H9 (cell line): Measurements from ENCODE around the gene BEX3. TPM values are rescaled to one million over a fixed set of nuclear protein-coding genes. Genes with fewer than 3 reads are reported as not detected.

ENCODE experiments used
- DNase-seq: peaks from one replicate; pipeline ENCODE4 v3.0.0-alpha.2; 2017
- H2AFZ ChIP-seq: one replicate; pipeline ENCODE4 v1.6.1; 2013; ENCODE audit warnings: mild to moderate bottlenecking, low read length, control low read depth, moderate library complexity
- H2AK5ac ChIP-seq: 2 replicates; pipeline ENCODE4 v1.6.1; 2013; ENCODE audit warnings: low read length, control low read depth, mixed read lengths; ENCODE audit not compliant: insufficient read length
- H2BK120ac ChIP-seq: one replicate; pipeline ENCODE4 v1.6.1; 2013; ENCODE audit warnings: low read depth, mild to moderate bottlenecking, low read length, control low read depth, inconsistent platforms; ENCODE audit not compliant: poor library complexity, severe bottlenecking
- H2BK12ac ChIP-seq: 2 replicates; pipeline ENCODE4 v1.6.1; 2013; ENCODE audit warnings: low read length, control low read depth, mixed read lengths, low read depth; ENCODE audit not compliant: insufficient read length
- H2BK15ac ChIP-seq: 2 replicates; pipeline ENCODE4 v1.6.1; 2013; ENCODE audit warnings: low read depth, low read length, control low read depth
- H2BK20ac ChIP-seq: one replicate; pipeline ENCODE4 v1.6.1; 2013; ENCODE audit warnings: low read depth, mild to moderate bottlenecking, low read length, control low read depth, inconsistent platforms; ENCODE audit not compliant: poor library complexity, severe bottlenecking
- H2BK5ac ChIP-seq: 2 replicates; pipeline ENCODE4 v1.6.1; 2013; ENCODE audit warnings: low read length, control low read depth, mixed read lengths; ENCODE audit not compliant: insufficient read length
- H3K14ac ChIP-seq: 2 replicates; pipeline ENCODE4 v1.6.1; 2013; ENCODE audit warnings: low read length, control low read depth; ENCODE audit not compliant: insufficient read depth
- H3K18ac ChIP-seq: 2 replicates; pipeline ENCODE4 v1.6.1; 2013; ENCODE audit warnings: low read depth, mild to moderate bottlenecking, mixed read lengths, low read length, control low read depth; ENCODE audit not compliant: insufficient read length
- H3K23ac ChIP-seq: 2 replicates; pipeline ENCODE4 v1.6.1; 2013; ENCODE audit warnings: low read length, control low read depth, mixed read lengths, low read depth; ENCODE audit not compliant: insufficient read length
- H3K23me2 ChIP-seq: 2 replicates; pipeline ENCODE4 v1.6.1; 2013; ENCODE audit warnings: low read depth, mild to moderate bottlenecking, mixed read lengths, low read length, control low read depth; ENCODE audit not compliant: insufficient read length, poor library complexity, severe bottlenecking
- H3K27ac ChIP-seq: 2 replicates; pipeline ENCODE4 v1.5.1; 2013; ENCODE audit warnings: low read length, control low read depth, mixed read lengths, low read depth; ENCODE audit not compliant: insufficient read length
- H3K27me3 ChIP-seq: 2 replicates; pipeline ENCODE4 v1.6.1; 2013; ENCODE audit warnings: low read length, control low read depth, inconsistent platforms; ENCODE audit not compliant: insufficient read depth
- H3K4ac ChIP-seq: 2 replicates; pipeline ENCODE4 v1.6.1; 2013; ENCODE audit warnings: low read depth, mild to moderate bottlenecking, control low read depth, inconsistent platforms, low read length, moderate library complexity
- H3K4me1 ChIP-seq: 2 replicates; pipeline ENCODE4 v1.6.1; 2013; ENCODE audit warnings: low read length, control low read depth, inconsistent platforms; ENCODE audit not compliant: insufficient read depth
- H3K4me2 ChIP-seq: 2 replicates; pipeline ENCODE4 v1.6.1; 2013; ENCODE audit warnings: low read length, control low read depth, mixed read lengths; ENCODE audit not compliant: insufficient read length, insufficient read depth
- H3K56ac ChIP-seq: 2 replicates; pipeline ENCODE4 v1.6.1; 2013; ENCODE audit warnings: low read depth, mild to moderate bottlenecking, mixed read lengths, low read length, control low read depth; ENCODE audit not compliant: insufficient read length
- H3K79me1 ChIP-seq: 2 replicates; pipeline ENCODE4 v1.6.1; 2013; ENCODE audit warnings: low read depth, mild to moderate bottlenecking, moderate library complexity, low read length, control low read depth, inconsistent platforms; ENCODE audit not compliant: insufficient read depth, poor library complexity, severe bottlenecking
- H3K79me2 ChIP-seq: 2 replicates; pipeline ENCODE4 v1.6.1; 2013; ENCODE audit warnings: low read length, control low read depth, inconsistent platforms; ENCODE audit not compliant: insufficient read depth
- H3K9ac ChIP-seq: 2 replicates; pipeline ENCODE4 v1.6.1; 2013; ENCODE audit warnings: low read length, control low read depth, mixed read lengths; ENCODE audit not compliant: insufficient read length; ENCODE audit errors: extremely low read depth
- H3K9me3 ChIP-seq: one replicate; pipeline ENCODE4 v1.6.1; 2013; ENCODE audit warnings: low read depth, low read length, inconsistent platforms; ENCODE audit not compliant: control insufficient read depth
- H3T11ph ChIP-seq: one replicate; pipeline ENCODE4 v1.6.1; 2013; ENCODE audit warnings: mild to moderate bottlenecking, low read length, control low read depth, inconsistent platforms
- H4K20me1 ChIP-seq: one replicate; pipeline ENCODE4 v1.6.1; 2013; ENCODE audit not compliant: control insufficient read depth, insufficient read length, insufficient read depth
- H4K5ac ChIP-seq: 2 replicates; pipeline ENCODE4 v1.6.1; 2013; ENCODE audit warnings: low read depth, mild to moderate bottlenecking, mixed read lengths, low read length, control low read depth; ENCODE audit not compliant: insufficient read length
- H4K8ac ChIP-seq: replicated peaks from 2 replicates; pipeline ENCODE4 v1.6.1; 2013; ENCODE audit warnings: low read length, control low read depth, mixed read lengths, low read depth; ENCODE audit not compliant: insufficient read length
- H4K91ac ChIP-seq: 2 replicates; pipeline ENCODE4 v1.6.1; 2013; ENCODE audit warnings: low read depth, mild to moderate bottlenecking, moderate library complexity, mixed read lengths, low read length, control low read depth; ENCODE audit not compliant: insufficient read length
- H3K27ac Mint-ChIP-seq, 3 experiments: 2 replicates in 2 of 3; 3 replicates in 1 of 3; pipeline ENCODE4 v1.8.0; 2020 to 2021; ENCODE audit warnings: mixed read lengths in 3 of 3, mild to moderate bottlenecking in 1 of 3, moderate library complexity in 1 of 3
- H3K27me3 Mint-ChIP-seq: 2 replicates; pipeline ENCODE4 v1.8.0; 2021; ENCODE audit warnings: low read depth, mild to moderate bottlenecking, moderate library complexity, mixed read lengths
- H3K36me3 Mint-ChIP-seq, 3 experiments: 2 replicates in 2 of 3; 3 replicates in 1 of 3; pipeline ENCODE4 v1.8.0; 2020 to 2021; ENCODE audit warnings: low read depth in 3 of 3, mixed read lengths in 3 of 3; ENCODE audit not compliant: insufficient read depth in 1 of 3
- H3K4me1 Mint-ChIP-seq, 2 experiments: 2 replicates each; pipeline ENCODE4 v1.8.0; 2020; ENCODE audit warnings: mixed read lengths in 2 of 2
- H3K4me3 Mint-ChIP-seq, 2 experiments: 2 replicates in 1 of 2; 3 replicates in 1 of 2; pipeline ENCODE4 v1.8.0; 2020 to 2021; ENCODE audit warnings: mild to moderate bottlenecking in 2 of 2, mixed read lengths in 2 of 2, moderate library complexity in 1 of 2
- H3K9me3 Mint-ChIP-seq, 2 experiments: 2 replicates in 1 of 2; 3 replicates in 1 of 2; pipeline ENCODE4 v1.8.0; 2020; ENCODE audit warnings: mild to moderate bottlenecking in 2 of 2, mixed read lengths in 2 of 2, moderate library complexity in 1 of 2
- WGBS: extraction: QIAGEN DNeasy Blood & Tissue Kit; methylation state at CpG from one replicate; pipeline ENCODE4 v1.1.7; 2013; ENCODE audit warnings: missing lambda C conversion rate, low lambda C conversion rate, mixed read lengths; ENCODE audit not compliant: insufficient read length; ENCODE audit errors: extremely low coverage; 5-methylcytosine and 5-hydroxymethylcytosine counted together
- total RNA-seq: library from RNA; stranded (reverse); gene quantifications from 2 replicates; pipeline ENCODE4 v1.2.1, GENCODE V29; 2021
- TF ChIP-seq, protein P1 (sequence below): fragments of 200-600 bp; sonication (generic); conservative IDR thresholded peaks from 3 replicates; pipeline ENCODE4 v1.8.0; 2021; ENCODE audit warnings: antibody characterized with exemption, mild to moderate bottlenecking

Gene BEX3
- total RNA-seq, 1 experiment from 2014 or later, result 305 TPM

DNA sequence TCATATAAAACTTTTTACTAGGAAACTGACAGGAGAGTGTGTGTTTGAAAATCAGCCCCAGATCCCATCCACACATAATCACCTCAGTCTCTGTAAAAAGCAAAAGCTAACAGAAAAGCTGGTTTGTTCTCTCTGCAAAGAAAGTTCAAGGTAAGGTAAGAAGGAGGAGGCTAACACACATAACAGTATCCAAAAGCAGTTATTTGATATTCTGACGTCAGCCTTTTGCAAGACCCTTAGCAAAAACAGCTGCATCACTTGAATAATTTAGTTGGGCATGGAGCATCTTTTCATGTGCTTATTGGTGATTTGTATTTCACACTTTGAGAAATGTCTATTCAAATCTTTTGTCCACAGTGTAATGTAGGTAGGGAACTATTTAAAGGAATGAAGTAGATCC, 14.5 kb upstream of the BEX3 start:
- no peaks in the 10 kb centered on the region for H3K79me1 ChIP-seq
- H3K23ac ChIP-seq, result no peak overlapping the region
- H2BK120ac ChIP-seq, result no peak overlapping the region
- no peak overlapping the region for H3K14ac ChIP-seq
- H3K27me3 ChIP-seq, result no peaks in the 10 kb centered on the region
- Mint-ChIP-seq H3K4me1 (peaks cover 19 to 21% of the 10 kb centered on the region in 2 experiments), H3K4me3 (no peak overlapping the region), H3K36me3 (peaks cover 0 to 13% (median 13%) of the 10 kb centered on the region in 3 experiments; a peak in 5 of 7 replicates), H3K9me3 (peaks cover 0 to 68% of the 10 kb centered on the region in 2 experiments; a peak in 3 of 5 replicates), H3K27ac (no peak overlapping the region), H3K27me3 (no peaks in the 10 kb centered on the region)
- no peak overlapping the region for H4K5ac ChIP-seq
- no peak overlapping the region for H4K91ac ChIP-seq
- H3K23me2 ChIP-seq, result peaks cover 4% of the 10 kb centered on the region
- H3K27ac ChIP-seq, result no peak overlapping the region
- no peak overlapping the region for H3K4ac ChIP-seq
- TF ChIP-seq, protein P1, sequence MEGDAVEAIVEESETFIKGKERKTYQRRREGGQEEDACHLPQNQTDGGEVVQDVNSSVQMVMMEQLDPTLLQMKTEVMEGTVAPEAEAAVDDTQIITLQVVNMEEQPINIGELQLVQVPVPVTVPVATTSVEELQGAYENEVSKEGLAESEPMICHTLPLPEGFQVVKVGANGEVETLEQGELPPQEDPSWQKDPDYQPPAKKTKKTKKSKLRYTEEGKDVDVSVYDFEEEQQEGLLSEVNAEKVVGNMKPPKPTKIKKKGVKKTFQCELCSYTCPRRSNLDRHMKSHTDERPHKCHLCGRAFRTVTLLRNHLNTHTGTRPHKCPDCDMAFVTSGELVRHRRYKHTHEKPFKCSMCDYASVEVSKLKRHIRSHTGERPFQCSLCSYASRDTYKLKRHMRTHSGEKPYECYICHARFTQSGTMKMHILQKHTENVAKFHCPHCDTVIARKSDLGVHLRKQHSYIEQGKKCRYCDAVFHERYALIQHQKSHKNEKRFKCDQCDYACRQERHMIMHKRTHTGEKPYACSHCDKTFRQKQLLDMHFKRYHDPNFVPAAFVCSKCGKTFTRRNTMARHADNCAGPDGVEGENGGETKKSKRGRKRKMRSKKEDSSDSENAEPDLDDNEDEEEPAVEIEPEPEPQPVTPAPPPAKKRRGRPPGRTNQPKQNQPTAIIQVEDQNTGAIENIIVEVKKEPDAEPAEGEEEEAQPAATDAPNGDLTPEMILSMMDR, result no peak
- no peaks in the 10 kb centered on the region for H4K20me1 ChIP-seq
- no peak overlapping the region for H2AK5ac ChIP-seq
- H3K4me2 ChIP-seq, result no peak overlapping the region
- no peak overlapping the region for H2BK12ac ChIP-seq
- H3T11ph ChIP-seq, result peak overlapping the region; percentile 29
- no peak overlapping the region for H3K56ac ChIP-seq
- H2BK15ac ChIP-seq, result no peak overlapping the region
- H3K9ac ChIP-seq, result no peak overlapping the region
- no CpG with 5 or more reads among the region's 1 CpG for WGBS
- DNase-seq, result no peak
- H3K79me2 ChIP-seq, result no peaks in the 10 kb centered on the region
- H3K18ac ChIP-seq, result no peak overlapping the region
- no peak overlapping the region for H4K8ac ChIP-seq
- no peaks in the 10 kb centered on the region for H3K9me3 ChIP-seq
- H2BK5ac ChIP-seq, result no peak overlapping the region
- no peak overlapping the region for H2BK20ac ChIP-seq
- H2AFZ ChIP-seq, result no peak overlapping the region
- peaks cover 3% of the 10 kb centered on the region; the same call in 1 of the 2 replicates for H3K4me1 ChIP-seq
